GM06990 (cell line): ENCODE data around the gene PSMG3.

Experiments
- DNase-seq: peaks from one replicate; pipeline ENCODE4 v3.0.0-alpha.2; 2011; ENCODE audit not compliant: insufficient read length; ENCODE audit errors: extremely low read depth
- H3K27me3 ChIP-seq: replicated peaks from 2 replicates; pipeline ENCODE4 v1.6.0; 2011; ENCODE audit warnings: low read length; ENCODE audit not compliant: control insufficient read depth, insufficient read depth
- H3K36me3 ChIP-seq: 2 replicates; pipeline ENCODE4 v1.5.1; 2011; ENCODE audit warnings: low read length; ENCODE audit not compliant: control insufficient read depth, insufficient read depth
- H3K4me3 ChIP-seq: replicated peaks from 2 replicates; pipeline ENCODE4 v1.5.1; 2011; ENCODE audit warnings: low read depth, mild to moderate bottlenecking, control low read depth, low read length
- TF ChIP-seq, protein P1 (sequence below): IDR thresholded peaks from 2 replicates; pipeline ENCODE4 v1.5.1; 2011; ENCODE audit warnings: low read length, control low read depth, mild to moderate bottlenecking, inconsistent platforms; ENCODE audit not compliant: insufficient read depth, poor library complexity, severe bottlenecking

Gene PSMG3

DNA sequence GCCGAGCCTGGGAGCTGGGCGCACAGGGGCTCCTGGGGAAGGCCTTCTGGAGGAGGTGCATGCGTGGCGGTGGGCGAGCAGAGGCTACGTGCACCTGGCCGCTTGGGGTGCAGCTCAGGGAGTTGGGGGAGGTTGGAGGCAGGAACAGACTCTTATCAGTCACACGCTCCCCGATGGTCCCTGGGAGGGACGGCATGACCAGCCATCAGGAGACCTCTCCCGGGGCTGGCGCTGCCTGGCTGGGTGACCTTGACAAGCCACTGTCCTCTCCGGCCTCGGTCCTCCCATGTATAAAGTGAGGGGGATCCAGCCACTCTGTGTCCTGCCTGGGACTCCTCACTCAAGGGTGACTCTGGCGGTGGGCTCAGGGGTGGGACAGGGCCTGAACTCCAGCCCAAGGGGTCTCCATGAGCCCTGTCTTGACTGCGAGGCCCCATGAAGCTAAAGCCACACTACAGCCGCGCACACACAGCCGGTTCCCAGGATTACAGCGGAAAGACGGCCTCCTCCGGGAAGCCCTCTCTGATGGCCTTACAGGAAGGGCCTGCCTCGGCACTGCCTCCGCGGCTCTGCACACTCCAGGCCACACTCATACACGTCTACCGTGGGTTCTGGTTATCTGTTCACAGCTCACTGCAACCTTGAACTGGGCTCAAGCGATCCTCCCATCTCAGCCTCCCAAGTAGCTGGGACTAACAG is 16.2 kb downstream of the PSMG3 start:
- peaks cover 2% of the 10 kb centered on the region; the same call in 1 of the 2 replicates for H3K27me3 ChIP-seq
- no peak overlapping the region for H3K4me3 ChIP-seq
- H3K36me3 ChIP-seq: no peaks in the 10 kb centered on the region
- DNase-seq: peak; percentile 5
- TF ChIP-seq, protein P1, sequence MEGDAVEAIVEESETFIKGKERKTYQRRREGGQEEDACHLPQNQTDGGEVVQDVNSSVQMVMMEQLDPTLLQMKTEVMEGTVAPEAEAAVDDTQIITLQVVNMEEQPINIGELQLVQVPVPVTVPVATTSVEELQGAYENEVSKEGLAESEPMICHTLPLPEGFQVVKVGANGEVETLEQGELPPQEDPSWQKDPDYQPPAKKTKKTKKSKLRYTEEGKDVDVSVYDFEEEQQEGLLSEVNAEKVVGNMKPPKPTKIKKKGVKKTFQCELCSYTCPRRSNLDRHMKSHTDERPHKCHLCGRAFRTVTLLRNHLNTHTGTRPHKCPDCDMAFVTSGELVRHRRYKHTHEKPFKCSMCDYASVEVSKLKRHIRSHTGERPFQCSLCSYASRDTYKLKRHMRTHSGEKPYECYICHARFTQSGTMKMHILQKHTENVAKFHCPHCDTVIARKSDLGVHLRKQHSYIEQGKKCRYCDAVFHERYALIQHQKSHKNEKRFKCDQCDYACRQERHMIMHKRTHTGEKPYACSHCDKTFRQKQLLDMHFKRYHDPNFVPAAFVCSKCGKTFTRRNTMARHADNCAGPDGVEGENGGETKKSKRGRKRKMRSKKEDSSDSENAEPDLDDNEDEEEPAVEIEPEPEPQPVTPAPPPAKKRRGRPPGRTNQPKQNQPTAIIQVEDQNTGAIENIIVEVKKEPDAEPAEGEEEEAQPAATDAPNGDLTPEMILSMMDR: no peak

DNA sequence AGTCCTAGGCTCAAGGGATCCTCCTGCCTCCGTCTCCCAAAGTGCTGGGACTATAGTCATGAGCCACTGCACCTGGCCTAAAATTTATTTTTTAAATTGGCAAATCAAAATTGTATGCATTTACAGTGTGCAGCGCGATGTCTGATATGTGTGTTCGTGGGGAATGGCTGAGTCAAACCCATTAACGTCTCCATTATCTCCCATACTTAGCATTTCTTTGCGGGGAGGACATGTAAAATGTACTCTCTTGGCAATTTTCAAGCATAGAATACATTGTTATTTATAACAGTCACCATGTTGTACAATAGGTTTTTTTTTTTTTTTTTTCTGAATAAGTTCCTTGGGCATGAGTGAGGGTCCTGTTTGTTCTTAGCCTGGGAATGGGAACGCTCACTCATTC is 17.6 kb downstream of the PSMG3 start:
- Histone ChIP-seq H3K36me3 (no peaks in the 10 kb centered on the region), H3K27me3 (peaks cover 2% of the 10 kb centered on the region; the same call in 1 of the 2 replicates), H3K4me3 (no peak overlapping the region)
- TF ChIP-seq, protein P1: no peak
- no peak for DNase-seq

DNA sequence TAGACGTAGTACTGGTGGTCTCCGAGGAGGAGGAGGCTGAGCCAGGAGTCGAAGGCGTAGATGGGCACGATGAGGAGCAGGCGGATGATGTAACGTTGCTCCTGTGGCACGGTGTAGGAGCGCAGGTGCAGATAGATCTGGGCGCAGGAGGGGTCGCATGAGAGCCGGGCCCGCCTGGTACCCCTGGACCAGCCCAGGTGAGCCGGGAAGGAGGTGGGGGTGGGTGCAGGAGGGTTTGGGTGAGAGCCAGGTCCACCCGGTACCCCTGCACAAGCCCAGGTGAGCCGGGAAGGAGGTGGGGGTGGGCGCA is 19.0 kb downstream of the PSMG3 start:
- TF ChIP-seq, protein P1: no peak
- Histone ChIP-seq H3K27me3 (no peaks in the 10 kb centered on the region; the same call in 1 of the 2 replicates), H3K36me3 (no peaks in the 10 kb centered on the region), H3K4me3 (no peak overlapping the region)
- DNase-seq: no peak

DNA sequence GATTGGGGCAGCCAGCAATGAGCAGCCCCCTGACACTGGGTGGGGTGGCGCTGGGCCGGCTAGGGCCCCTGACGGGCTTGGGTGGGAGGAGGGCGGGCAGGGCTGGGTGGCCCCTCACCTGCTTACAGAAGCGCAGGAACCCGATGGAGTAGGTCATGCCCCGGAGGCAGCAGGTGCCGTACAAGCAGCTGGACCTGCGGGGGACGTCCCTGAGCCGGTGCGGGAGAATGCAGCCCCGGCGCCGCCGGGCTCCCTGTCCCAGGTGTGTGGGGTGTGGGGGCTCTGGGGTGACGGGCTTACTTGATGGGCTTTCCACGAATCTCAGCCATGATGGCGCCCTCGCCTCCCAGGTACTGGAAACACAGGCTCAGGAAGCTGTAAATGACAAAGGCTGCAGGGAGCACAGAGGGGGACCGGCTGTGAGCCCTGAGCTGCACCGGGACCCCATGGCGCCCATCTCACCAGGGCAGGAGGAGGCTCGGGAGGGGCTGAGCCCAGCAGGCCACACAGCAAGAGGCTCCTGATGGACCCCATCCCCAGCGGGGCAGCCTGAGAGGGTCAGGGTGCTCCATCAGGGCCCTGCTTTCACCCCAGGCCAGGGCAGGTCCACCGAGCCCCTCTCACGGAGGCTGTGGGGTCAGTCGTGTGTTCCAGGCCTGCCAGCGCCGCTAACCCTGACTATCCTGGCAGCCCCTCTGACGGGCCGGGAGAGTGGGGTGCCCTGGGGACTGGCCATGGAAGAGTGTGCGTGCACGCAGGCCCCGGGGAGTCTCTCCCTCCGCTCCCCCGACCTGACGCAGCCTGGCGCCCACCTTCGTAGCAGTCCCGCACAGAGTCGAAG is 19.6 kb downstream of the PSMG3 start:
- DNase-seq: peak; percentile 6
- Histone ChIP-seq H3K4me3 (no peak overlapping the region), H3K36me3 (no peaks in the 10 kb centered on the region), H3K27me3 (no peaks in the 10 kb centered on the region)
- TF ChIP-seq, protein P1: no peak

DNA sequence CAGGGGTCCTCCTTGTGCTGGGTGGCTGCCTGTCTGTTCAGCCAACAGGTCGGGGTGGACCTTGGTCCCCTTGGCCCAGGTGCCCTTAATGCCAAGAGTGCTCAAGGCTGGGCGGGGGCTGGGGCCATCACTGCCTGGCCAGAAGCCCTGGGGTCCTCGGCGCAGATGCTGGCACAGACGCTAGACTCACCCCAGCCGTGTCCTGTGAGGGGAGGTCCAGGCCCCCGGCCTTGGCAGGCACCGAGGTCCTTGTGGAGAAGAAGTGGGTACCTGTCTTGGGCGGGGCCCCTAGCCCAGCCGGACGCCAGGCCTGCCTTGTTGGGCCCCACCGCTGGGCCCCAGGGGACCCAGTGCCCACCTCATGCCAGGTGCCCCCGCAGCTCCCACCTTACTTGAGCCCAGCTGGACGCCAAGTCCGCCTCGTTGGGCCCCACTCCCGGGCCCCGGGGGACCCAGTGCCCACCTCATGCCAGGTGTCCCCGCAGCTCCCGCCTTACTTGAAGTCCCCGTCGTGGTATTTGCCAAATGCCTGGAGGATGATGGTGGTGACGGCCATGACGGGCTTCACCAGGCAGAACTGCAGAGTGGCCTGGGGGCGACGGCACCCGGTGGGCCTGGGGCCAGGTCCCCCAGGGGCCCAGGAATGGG is 20.4 kb downstream of the PSMG3 start:
- TF ChIP-seq, protein P1: no peak
- H3K36me3 ChIP-seq: no peaks in the 10 kb centered on the region
- no peaks in the 10 kb centered on the region for H3K27me3 ChIP-seq
- peak; percentile 6 for DNase-seq
- H3K4me3 ChIP-seq: no peak overlapping the region
